ENCODE data around the gene LPCAT2.

DNA sequence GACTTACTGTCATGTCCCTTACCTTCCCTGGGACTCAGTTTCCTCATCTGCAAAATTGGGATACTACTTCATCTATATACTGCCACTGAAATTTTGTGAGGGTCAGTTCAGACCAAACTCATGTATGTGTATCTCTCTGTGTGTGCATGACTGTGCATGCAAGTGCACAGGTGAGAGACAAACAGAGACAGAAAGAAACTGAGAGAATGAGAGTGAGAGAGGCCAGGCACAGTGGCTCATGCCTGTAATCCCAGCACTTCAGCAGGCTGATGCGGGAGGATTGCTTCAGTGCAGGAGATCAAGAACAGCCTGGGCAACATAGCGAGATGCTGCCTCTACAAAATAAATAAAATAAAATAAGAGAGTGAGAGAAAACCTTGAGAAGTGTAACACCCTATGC lies 114.8 kb downstream of the LPCAT2 start:
- no peak for TF ChIP-seq POLR2A (IDR thresholded peaks at IDR 0.05; ENCODE audit: low read depth, low read length)
- no peak for TF ChIP-seq POLR2AphosphoS5 (IDR thresholded peaks at IDR 0.05; ENCODE audit: insufficient read depth, low read depth, low read length)
- TF ChIP-seq, protein P1, sequence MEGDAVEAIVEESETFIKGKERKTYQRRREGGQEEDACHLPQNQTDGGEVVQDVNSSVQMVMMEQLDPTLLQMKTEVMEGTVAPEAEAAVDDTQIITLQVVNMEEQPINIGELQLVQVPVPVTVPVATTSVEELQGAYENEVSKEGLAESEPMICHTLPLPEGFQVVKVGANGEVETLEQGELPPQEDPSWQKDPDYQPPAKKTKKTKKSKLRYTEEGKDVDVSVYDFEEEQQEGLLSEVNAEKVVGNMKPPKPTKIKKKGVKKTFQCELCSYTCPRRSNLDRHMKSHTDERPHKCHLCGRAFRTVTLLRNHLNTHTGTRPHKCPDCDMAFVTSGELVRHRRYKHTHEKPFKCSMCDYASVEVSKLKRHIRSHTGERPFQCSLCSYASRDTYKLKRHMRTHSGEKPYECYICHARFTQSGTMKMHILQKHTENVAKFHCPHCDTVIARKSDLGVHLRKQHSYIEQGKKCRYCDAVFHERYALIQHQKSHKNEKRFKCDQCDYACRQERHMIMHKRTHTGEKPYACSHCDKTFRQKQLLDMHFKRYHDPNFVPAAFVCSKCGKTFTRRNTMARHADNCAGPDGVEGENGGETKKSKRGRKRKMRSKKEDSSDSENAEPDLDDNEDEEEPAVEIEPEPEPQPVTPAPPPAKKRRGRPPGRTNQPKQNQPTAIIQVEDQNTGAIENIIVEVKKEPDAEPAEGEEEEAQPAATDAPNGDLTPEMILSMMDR (IDR thresholded peaks at IDR 0.05; ENCODE audit: extremely low read depth in 1 of 2, insufficient read depth in 1 of 2, low read depth in 1 of 2, low read length in 2 of 2): no peak
- TF ChIP-seq EZH2 (IDR thresholded peaks at IDR 0.05; ENCODE audit: borderline replicate concordance, low read depth, low read length, severe bottlenecking): no peak
